Measurements from ENCODE around the gene CEACAM21.

CEACAM21 gene

GRCh38 chr19:41584260-41584810 is 8.4 kb downstream of the CEACAM21 start:
- Histone ChIP-seq H3K9ac (ENCODE audit: low read length) (no peak overlapping the region), H2AK5ac (ENCODE audit: low read length, severe bottlenecking) (no peak overlapping the region), H2AFZ (ENCODE audit: low read depth, low read length) (no peak overlapping the region), H3K23ac (ENCODE audit: low read length in 2 of 2) (no peak overlapping the region), H3K79me1 (replicated peaks; ENCODE audit: low read length, poor library complexity, severe bottlenecking) (no peaks in the 10 kb centered on the region), H3K9me3 (ENCODE audit: control insufficient read depth, low read length) (no peaks in the 10 kb centered on the region), H3K14ac (ENCODE audit: low read length in 2 of 2) (no peak overlapping the region), H2BK15ac (ENCODE audit: low read depth, poor library complexity, severe bottlenecking) (no peak overlapping the region), H3K4me1 (ENCODE audit: control insufficient read depth, insufficient read depth, low read depth, low read length) (no peaks in the 10 kb centered on the region), H3K4me2 (ENCODE audit: low read length, poor library complexity, severe bottlenecking) (no peak overlapping the region), H3K4ac (ENCODE audit: low read depth in 1 of 2, low read length in 2 of 2) (no peak overlapping the region), H2BK120ac (ENCODE audit: low read depth, low read length) (no peak overlapping the region), H3K27me3 (ENCODE audit: control insufficient read depth in 1 of 2, insufficient read depth in 1 of 2, low read length in 2 of 2) (peaks cover 0 to 11% of the 10 kb centered on the region in 2 experiments), H3K18ac (ENCODE audit: low read depth in 1 of 2, low read length in 2 of 2) (no peak overlapping the region), H4K8ac (ENCODE audit: low read length) (no peak overlapping the region), H3K4me3 (ENCODE audit: insufficient read depth in 1 of 2, low read depth in 1 of 2, low read length in 2 of 2) (no peak overlapping the region), H4K91ac (ENCODE audit: low read length) (no peak overlapping the region), H3K27ac (ENCODE audit: low read length, poor library complexity, severe bottlenecking) (no peak overlapping the region), H2BK5ac (ENCODE audit: low read depth, low read length, poor library complexity, severe bottlenecking) (no peak overlapping the region), H3K36me3 (ENCODE audit: control insufficient read depth in 1 of 2, insufficient read depth in 2 of 2, low read depth in 1 of 2, low read length in 2 of 2) (no peaks in the 10 kb centered on the region), H2BK12ac (ENCODE audit: low read length in 2 of 2) (no peak overlapping the region)
- 47% methylated on average over 6 of the region's 6 CpGs for WGBS
- DNase-seq, result no peak

- H4K8ac ChIP-seq (ENCODE audit: low read length), result no peak overlapping the region
- no peak overlapping the region for H2BK12ac ChIP-seq (ENCODE audit: low read length in 2 of 2)
- no peak overlapping the region for H3K23ac ChIP-seq (ENCODE audit: low read length in 2 of 2)
- H3K9ac ChIP-seq (ENCODE audit: low read length), result no peak overlapping the region
- H3K4me3 ChIP-seq (ENCODE audit: insufficient read depth in 1 of 2, low read depth in 1 of 2, low read length in 2 of 2), result no peak overlapping the region
- peaks cover 0 to 5% of the 10 kb centered on the region in 2 experiments for H3K27me3 ChIP-seq (ENCODE audit: control insufficient read depth in 1 of 2, insufficient read depth in 1 of 2, low read length in 2 of 2)
- H3K4me1 ChIP-seq (ENCODE audit: control insufficient read depth, insufficient read depth, low read depth, low read length), result no peaks in the 10 kb centered on the region
- no peaks in the 10 kb centered on the region for H3K36me3 ChIP-seq (ENCODE audit: control insufficient read depth in 1 of 2, insufficient read depth in 2 of 2, low read depth in 1 of 2, low read length in 2 of 2)
- H2AK5ac ChIP-seq (ENCODE audit: low read length, severe bottlenecking), result no peak overlapping the region
- no peaks in the 10 kb centered on the region for H3K79me1 ChIP-seq (replicated peaks; ENCODE audit: low read length, poor library complexity, severe bottlenecking)
- H2BK120ac ChIP-seq (ENCODE audit: low read depth, low read length), result no peak overlapping the region
- H3K4me2 ChIP-seq (ENCODE audit: low read length, poor library complexity, severe bottlenecking), result no peak overlapping the region
- H2BK15ac ChIP-seq (ENCODE audit: low read depth, poor library complexity, severe bottlenecking), result no peak overlapping the region
- H3K9me3 ChIP-seq (ENCODE audit: control insufficient read depth, low read length), result no peaks in the 10 kb centered on the region
- H3K4ac ChIP-seq (ENCODE audit: low read depth in 1 of 2, low read length in 2 of 2), result no peak overlapping the region
- no peak overlapping the region for H3K14ac ChIP-seq (ENCODE audit: low read length in 2 of 2)
- no peak overlapping the region for H2BK5ac ChIP-seq (ENCODE audit: low read depth, low read length, poor library complexity, severe bottlenecking)
- DNase-seq, result no peak
- no peak overlapping the region for H3K18ac ChIP-seq (ENCODE audit: low read depth in 1 of 2, low read length in 2 of 2)
- WGBS, result 92% methylated on average over 1 of the region's 1 CpG
- no peak overlapping the region for H4K91ac ChIP-seq (ENCODE audit: low read length)
- no peak overlapping the region for H3K27ac ChIP-seq (ENCODE audit: low read length, poor library complexity, severe bottlenecking)
- no peak overlapping the region for H2AFZ ChIP-seq (ENCODE audit: low read depth, low read length)
Measured at GRCh38 chr19:41584931-41585330, 9.0 kb downstream of the CEACAM21 start.

- Histone ChIP-seq H3K27me3 (ENCODE audit: control insufficient read depth in 1 of 2, insufficient read depth in 1 of 2, low read length in 2 of 2) (no peaks in the 10 kb centered on the region), H3K4me3 (ENCODE audit: insufficient read depth in 1 of 2, low read depth in 1 of 2, low read length in 2 of 2) (no peak overlapping the region), H3K18ac (ENCODE audit: low read depth in 1 of 2, low read length in 2 of 2) (no peak overlapping the region), H4K91ac (ENCODE audit: low read length) (no peak overlapping the region), H3K23ac (ENCODE audit: low read length in 2 of 2) (no peak overlapping the region), H2BK12ac (ENCODE audit: low read length in 2 of 2) (no peak overlapping the region), H3K27ac (ENCODE audit: low read length, poor library complexity, severe bottlenecking) (no peak overlapping the region), H2AFZ (ENCODE audit: low read depth, low read length) (no peak overlapping the region), H3K79me1 (replicated peaks; ENCODE audit: low read length, poor library complexity, severe bottlenecking) (no peaks in the 10 kb centered on the region), H2BK120ac (ENCODE audit: low read depth, low read length) (no peak overlapping the region), H4K8ac (ENCODE audit: low read length) (no peak overlapping the region), H3K9me3 (ENCODE audit: control insufficient read depth, low read length) (no peaks in the 10 kb centered on the region), H2BK5ac (ENCODE audit: low read depth, low read length, poor library complexity, severe bottlenecking) (no peak overlapping the region), H3K14ac (ENCODE audit: low read length in 2 of 2) (no peak overlapping the region), H2AK5ac (ENCODE audit: low read length, severe bottlenecking) (no peak overlapping the region), H3K4me2 (ENCODE audit: low read length, poor library complexity, severe bottlenecking) (no peak overlapping the region), H3K4ac (ENCODE audit: low read depth in 1 of 2, low read length in 2 of 2) (no peak overlapping the region), H3K9ac (ENCODE audit: low read length) (no peak overlapping the region), H2BK15ac (ENCODE audit: low read depth, poor library complexity, severe bottlenecking) (no peak overlapping the region), H3K36me3 (ENCODE audit: control insufficient read depth in 1 of 2, insufficient read depth in 2 of 2, low read depth in 1 of 2, low read length in 2 of 2) (no peaks in the 10 kb centered on the region), H3K4me1 (ENCODE audit: control insufficient read depth, insufficient read depth, low read depth, low read length) (no peaks in the 10 kb centered on the region)
- no peak for DNase-seq
Measured at GRCh38 chr19:41586064-41586463, 10.1 kb downstream of the CEACAM21 start.

GRCh38 chr19:41587101-41587837 is 11.3 kb downstream of the CEACAM21 start:
- no peak overlapping the region for H3K27ac ChIP-seq (ENCODE audit: low read length, poor library complexity, severe bottlenecking)
- no peak overlapping the region for H2BK5ac ChIP-seq (ENCODE audit: low read depth, low read length, poor library complexity, severe bottlenecking)
- H3K9ac ChIP-seq (ENCODE audit: low read length), result no peak overlapping the region
- H3K27me3 ChIP-seq (ENCODE audit: control insufficient read depth in 1 of 2, insufficient read depth in 1 of 2, low read length in 2 of 2), result no peaks in the 10 kb centered on the region
- H3K4ac ChIP-seq (ENCODE audit: low read depth in 1 of 2, low read length in 2 of 2), result no peak overlapping the region
- 43% methylated on average over 7 of the region's 9 CpGs for WGBS
- no peaks in the 10 kb centered on the region for H3K4me1 ChIP-seq (ENCODE audit: control insufficient read depth, insufficient read depth, low read depth, low read length)
- no peak overlapping the region for H3K4me3 ChIP-seq (ENCODE audit: insufficient read depth in 1 of 2, low read depth in 1 of 2, low read length in 2 of 2)
- no peak overlapping the region for H3K14ac ChIP-seq (ENCODE audit: low read length in 2 of 2)
- H3K79me1 ChIP-seq (replicated peaks; ENCODE audit: low read length, poor library complexity, severe bottlenecking), result no peaks in the 10 kb centered on the region
- H4K91ac ChIP-seq (ENCODE audit: low read length), result no peak overlapping the region
- H2AFZ ChIP-seq (ENCODE audit: low read depth, low read length), result no peak overlapping the region
- H3K36me3 ChIP-seq (ENCODE audit: control insufficient read depth in 1 of 2, insufficient read depth in 2 of 2, low read depth in 1 of 2, low read length in 2 of 2), result no peaks in the 10 kb centered on the region
- no peak overlapping the region for H3K18ac ChIP-seq (ENCODE audit: low read depth in 1 of 2, low read length in 2 of 2)
- H3K9me3 ChIP-seq (ENCODE audit: control insufficient read depth, low read length), result no peaks in the 10 kb centered on the region
- DNase-seq, result no peak
- no peak overlapping the region for H3K4me2 ChIP-seq (ENCODE audit: low read length, poor library complexity, severe bottlenecking)
- no peak overlapping the region for H4K8ac ChIP-seq (ENCODE audit: low read length)
- no peak overlapping the region for H2BK15ac ChIP-seq (ENCODE audit: low read depth, poor library complexity, severe bottlenecking)
- H3K23ac ChIP-seq (ENCODE audit: low read length in 2 of 2), result no peak overlapping the region
- no peak overlapping the region for H2BK120ac ChIP-seq (ENCODE audit: low read depth, low read length)
- H2AK5ac ChIP-seq (ENCODE audit: low read length, severe bottlenecking), result no peak overlapping the region
- no peak overlapping the region for H2BK12ac ChIP-seq (ENCODE audit: low read length in 2 of 2)

All from mesenchymal stem cell (in vitro differentiated cells and primary cell).